NCI-H1694 treated with DMSO at 0.1 percent for 48 hours (cell line): ENCODE results near the gene PPP1CA.
"Not testable (repeated sequence)": the region's sequence is repeated elsewhere in the genome, so short reads cannot be mapped to it uniquely, and the experiment has no call there.

Source experiments
- DNase-seq: peaks from one replicate; lab custom pipeline; 2025; lab: John Stamatoyannopoulos, UW

Gene PPP1CA

GRCh38 chr11:67416416-67417335, 15.0 kb upstream of the PPP1CA start:
- DNase-seq: no peak

GRCh38 chr11:67415501-67416304, 14.0 kb upstream of the PPP1CA start, which contains the start of gene CARNS1:
Gene CARNS1, plus strand, starts transcription at chr11:67415678. Its CDS starts 522 bp downstream, at chr11:67416200.
- no peak for DNase-seq

- no peak for DNase-seq
Measured at GRCh38 chr11:67413266-67413849, 11.7 kb upstream of the PPP1CA start.

GRCh38 chr11:67412495-67413179, 11.0 kb upstream of the PPP1CA start:
- DNase-seq: no peak

GRCh38 chr11:67411785-67412152, 10.1 kb upstream of the PPP1CA start:
- DNase-seq: no peak

GRCh38 chr11:67410984-67411784, 9.5 kb upstream of the PPP1CA start:
- DNase-seq: no peak

GRCh38 chr11:67410369-67410831, 8.7 kb upstream of the PPP1CA start:
- no peak for DNase-seq

- DNase-seq: no peak
Measured at GRCh38 chr11:67409781-67410368, 8.2 kb upstream of the PPP1CA start.

- no peak for DNase-seq
Measured at GRCh38 chr11:67409261-67409666, 7.6 kb upstream of the PPP1CA start.

GRCh38 chr11:67408437-67409200, 7.0 kb upstream of the PPP1CA start:
- DNase-seq: no peak

GRCh38 chr11:67407688-67408163, 6.1 kb upstream of the PPP1CA start:
- DNase-seq: no peak

GRCh38 chr11:67406969-67407687, 5.5 kb upstream of the PPP1CA start:
- no peak for DNase-seq

GRCh38 chr11:67406420-67406968, 4.8 kb upstream of the PPP1CA start:
- no peak for DNase-seq

- no peak for DNase-seq
Measured at GRCh38 chr11:67405688-67406339, 4.2 kb upstream of the PPP1CA start.

GRCh38 chr11:67405196-67405567, 3.5 kb upstream of the PPP1CA start:
- no peak for DNase-seq

- DNase-seq: no peak
Measured at GRCh38 chr11:67404515-67405195, 3.0 kb upstream of the PPP1CA start.

- DNase-seq: not testable (repeated sequence)
Measured at GRCh38 chr11:67403085-67403484, 1.4 kb upstream of the PPP1CA start.
